Measurements from ENCODE around the gene CYP2B6. TPM values are rescaled to one million over a fixed set of nuclear protein-coding genes. Genes with fewer than 3 reads are reported as not detected.

The CYP2B6 gene
- total RNA-seq, 2 experiments from 2014 or later, result not detected

DNA sequence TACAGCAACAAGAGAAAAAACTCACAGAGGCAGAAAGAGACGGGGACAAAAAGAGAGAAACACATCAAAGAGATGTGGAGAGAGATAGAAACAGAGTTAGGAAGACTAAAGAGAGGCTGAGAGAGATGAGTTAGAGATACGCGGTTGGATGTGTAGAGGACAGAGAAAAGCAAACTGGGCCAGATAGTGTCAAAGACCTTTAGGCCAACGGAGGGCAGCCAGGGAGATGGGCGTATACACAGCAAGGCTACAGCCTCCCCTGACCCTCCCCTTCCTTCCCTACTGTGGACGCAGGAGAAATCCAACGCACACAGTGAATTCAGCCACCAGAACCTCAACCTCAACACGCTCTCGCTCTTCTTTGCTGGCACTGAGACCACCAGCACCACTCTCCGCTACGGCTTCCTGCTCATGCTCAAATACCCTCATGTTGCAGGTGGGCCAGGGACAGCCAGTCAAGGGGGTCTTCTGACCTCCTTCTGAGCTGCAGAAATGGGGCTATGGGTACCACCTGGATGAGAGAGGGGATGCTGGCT is 18.7 kb downstream of the CYP2B6 start:
- CTCF ChIA-PET, result no interaction called here
- ATAC-seq (ENCODE audit: poor library complexity), result no peak
- H3K27ac ChIP-seq (ENCODE audit: low read depth in 1 of 2, low read length in 2 of 2), result no peak overlapping the region
- intact Hi-C loops (cut with DNase I, micrococcal nuclease), result no loop called here
- no peaks in the 10 kb centered on the region for H3K9me3 Mint-ChIP-seq
- no peaks in the 10 kb centered on the region for H3K9me3 ChIP-seq (ENCODE audit: control insufficient read depth in 1 of 2, insufficient read depth in 1 of 2, low read length in 2 of 2)
- no peak overlapping the region for H3K4me3 ChIP-seq (ENCODE audit: low read length)
- peaks cover 13 to 21% of the 10 kb centered on the region in 2 experiments for H3K27me3 ChIP-seq (ENCODE audit: control insufficient read depth in 1 of 2, insufficient read depth in 2 of 2, low read length in 2 of 2)
- DNase-seq, result no peak
- H3K36me3 ChIP-seq (ENCODE audit: insufficient read depth, low read length), result no peaks in the 10 kb centered on the region
- H3K4me1 ChIP-seq (ENCODE audit: insufficient read depth, low read length), result peaks cover 4% of the 10 kb centered on the region
- H3K4me3 Mint-ChIP-seq, result no peak overlapping the region
- no peaks in the 10 kb centered on the region for H3K36me3 Mint-ChIP-seq (ENCODE audit: low read depth)
- H3K4me1 Mint-ChIP-seq (ENCODE audit: low read depth), result peaks cover 6% of the 10 kb centered on the region
- H3K27me3 Mint-ChIP-seq, result peaks cover 63% of the 10 kb centered on the region
- POLR2A ChIA-PET, result no interaction called here
- H3K27ac Mint-ChIP-seq, result no peak overlapping the region
- TF ChIP-seq, protein P1, sequence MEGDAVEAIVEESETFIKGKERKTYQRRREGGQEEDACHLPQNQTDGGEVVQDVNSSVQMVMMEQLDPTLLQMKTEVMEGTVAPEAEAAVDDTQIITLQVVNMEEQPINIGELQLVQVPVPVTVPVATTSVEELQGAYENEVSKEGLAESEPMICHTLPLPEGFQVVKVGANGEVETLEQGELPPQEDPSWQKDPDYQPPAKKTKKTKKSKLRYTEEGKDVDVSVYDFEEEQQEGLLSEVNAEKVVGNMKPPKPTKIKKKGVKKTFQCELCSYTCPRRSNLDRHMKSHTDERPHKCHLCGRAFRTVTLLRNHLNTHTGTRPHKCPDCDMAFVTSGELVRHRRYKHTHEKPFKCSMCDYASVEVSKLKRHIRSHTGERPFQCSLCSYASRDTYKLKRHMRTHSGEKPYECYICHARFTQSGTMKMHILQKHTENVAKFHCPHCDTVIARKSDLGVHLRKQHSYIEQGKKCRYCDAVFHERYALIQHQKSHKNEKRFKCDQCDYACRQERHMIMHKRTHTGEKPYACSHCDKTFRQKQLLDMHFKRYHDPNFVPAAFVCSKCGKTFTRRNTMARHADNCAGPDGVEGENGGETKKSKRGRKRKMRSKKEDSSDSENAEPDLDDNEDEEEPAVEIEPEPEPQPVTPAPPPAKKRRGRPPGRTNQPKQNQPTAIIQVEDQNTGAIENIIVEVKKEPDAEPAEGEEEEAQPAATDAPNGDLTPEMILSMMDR (IDR thresholded peaks at IDR 0.05), result no peak

- ChIA-PET CTCF (no interaction called here), POLR2A (no interaction called here)
- intact Hi-C loops (cut with DNase I, micrococcal nuclease), result no loop called here
- Mint-ChIP-seq H3K4me3 (no peak overlapping the region), H3K4me1 (ENCODE audit: low read depth) (peaks cover 11% of the 10 kb centered on the region), H3K27me3 (peaks cover 41% of the 10 kb centered on the region), H3K36me3 (ENCODE audit: low read depth) (no peaks in the 10 kb centered on the region), H3K27ac (no peak overlapping the region), H3K9me3 (no peaks in the 10 kb centered on the region)
- Histone ChIP-seq H3K4me1 (ENCODE audit: insufficient read depth, low read length) (peaks cover 6% of the 10 kb centered on the region), H3K9me3 (ENCODE audit: control insufficient read depth in 1 of 2, insufficient read depth in 1 of 2, low read length in 2 of 2) (no peaks in the 10 kb centered on the region), H3K36me3 (ENCODE audit: insufficient read depth, low read length) (no peaks in the 10 kb centered on the region), H3K27me3 (ENCODE audit: control insufficient read depth in 1 of 2, insufficient read depth in 2 of 2, low read length in 2 of 2) (peaks cover 8% of the 10 kb centered on the region in 2 experiments), H3K27ac (ENCODE audit: low read depth in 1 of 2, low read length in 2 of 2) (no peak overlapping the region), H3K4me3 (ENCODE audit: low read length) (no peak overlapping the region)
- ATAC-seq (ENCODE audit: poor library complexity) (no peak), DNase-seq (no peak)
- TF ChIP-seq, protein P1 (IDR thresholded peaks at IDR 0.05), result no peak
These were observed 22.3 kb downstream of the CYP2B6 start for GRCh38 chr19:41013359-41013758.

DNA sequence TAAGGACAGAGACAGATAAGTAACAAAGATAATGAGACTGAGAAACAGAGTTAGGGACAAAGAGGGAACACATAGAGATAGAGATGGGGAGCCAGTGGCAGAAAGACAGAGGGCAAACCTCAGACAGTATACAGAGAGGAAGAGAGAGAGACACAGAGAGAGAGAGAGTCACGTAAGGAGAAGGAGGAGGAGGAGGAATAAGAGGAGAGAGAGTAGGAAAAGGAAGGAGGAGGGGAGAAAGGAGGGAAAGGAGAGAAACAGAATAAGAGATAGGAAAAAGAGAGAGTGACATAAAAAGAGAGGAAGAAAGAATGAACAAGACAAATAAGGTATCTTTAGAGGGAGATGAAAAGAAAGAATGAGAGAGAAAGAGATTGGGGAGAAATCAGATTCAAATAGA is 23.6 kb downstream of the CYP2B6 start:
- Histone ChIP-seq H3K27me3 (ENCODE audit: control insufficient read depth in 1 of 2, insufficient read depth in 2 of 2, low read length in 2 of 2) (peaks cover 12 to 17% of the 10 kb centered on the region in 2 experiments), H3K36me3 (ENCODE audit: insufficient read depth, low read length) (no peaks in the 10 kb centered on the region), H3K9me3 (ENCODE audit: control insufficient read depth in 1 of 2, insufficient read depth in 1 of 2, low read length in 2 of 2) (no peaks in the 10 kb centered on the region), H3K4me1 (ENCODE audit: insufficient read depth, low read length) (peaks cover 6% of the 10 kb centered on the region), H3K4me3 (ENCODE audit: low read length) (no peak overlapping the region), H3K27ac (ENCODE audit: low read depth in 1 of 2, low read length in 2 of 2) (no peak overlapping the region)
- TF ChIP-seq, protein P1 (IDR thresholded peaks at IDR 0.05), result no peak
- DNase-seq, result no peak
- no peak overlapping the region for H3K27ac Mint-ChIP-seq
- ATAC-seq (ENCODE audit: poor library complexity), result no peak
- H3K9me3 Mint-ChIP-seq, result no peaks in the 10 kb centered on the region
- ChIA-PET CTCF (no interaction called here), POLR2A (no interaction called here)
- H3K36me3 Mint-ChIP-seq (ENCODE audit: low read depth), result no peaks in the 10 kb centered on the region
- no peak overlapping the region for H3K4me3 Mint-ChIP-seq
- H3K4me1 Mint-ChIP-seq (ENCODE audit: low read depth), result peaks cover 8% of the 10 kb centered on the region
- intact Hi-C loops (cut with DNase I, micrococcal nuclease), result no loop called here
- H3K27me3 Mint-ChIP-seq, result peaks cover 37% of the 10 kb centered on the region
